ENCODE data around the gene CCL25. TPM values are rescaled to one million over a fixed set of nuclear protein-coding genes. Genes with fewer than 3 reads are reported as not detected.

CCL25 gene
- total RNA-seq, 1 donor from 2014 or later = 1.4 TPM

- DNase-seq (ENCODE audit: extremely low spot score, unreplicated experiment) = no peak
- Mint-ChIP-seq H3K4me1 (ENCODE audit: unreplicated experiment) (peaks cover 8% of the 10 kb centered on the region), H3K36me3 (no peaks in the 10 kb centered on the region), H3K27ac (no peak overlapping the region), H3K27me3 (peaks cover 8% of the 10 kb centered on the region), H3K4me3 (no peak overlapping the region), H3K9me3 (no peaks in the 10 kb centered on the region)
- TF ChIP-seq, protein P1, sequence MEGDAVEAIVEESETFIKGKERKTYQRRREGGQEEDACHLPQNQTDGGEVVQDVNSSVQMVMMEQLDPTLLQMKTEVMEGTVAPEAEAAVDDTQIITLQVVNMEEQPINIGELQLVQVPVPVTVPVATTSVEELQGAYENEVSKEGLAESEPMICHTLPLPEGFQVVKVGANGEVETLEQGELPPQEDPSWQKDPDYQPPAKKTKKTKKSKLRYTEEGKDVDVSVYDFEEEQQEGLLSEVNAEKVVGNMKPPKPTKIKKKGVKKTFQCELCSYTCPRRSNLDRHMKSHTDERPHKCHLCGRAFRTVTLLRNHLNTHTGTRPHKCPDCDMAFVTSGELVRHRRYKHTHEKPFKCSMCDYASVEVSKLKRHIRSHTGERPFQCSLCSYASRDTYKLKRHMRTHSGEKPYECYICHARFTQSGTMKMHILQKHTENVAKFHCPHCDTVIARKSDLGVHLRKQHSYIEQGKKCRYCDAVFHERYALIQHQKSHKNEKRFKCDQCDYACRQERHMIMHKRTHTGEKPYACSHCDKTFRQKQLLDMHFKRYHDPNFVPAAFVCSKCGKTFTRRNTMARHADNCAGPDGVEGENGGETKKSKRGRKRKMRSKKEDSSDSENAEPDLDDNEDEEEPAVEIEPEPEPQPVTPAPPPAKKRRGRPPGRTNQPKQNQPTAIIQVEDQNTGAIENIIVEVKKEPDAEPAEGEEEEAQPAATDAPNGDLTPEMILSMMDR (conservative IDR thresholded peaks at IDR 0.05) = no peak
These were observed 13.7 kb upstream of the CCL25 start for GRCh38 chr19:8038815-8039214.

DNA sequence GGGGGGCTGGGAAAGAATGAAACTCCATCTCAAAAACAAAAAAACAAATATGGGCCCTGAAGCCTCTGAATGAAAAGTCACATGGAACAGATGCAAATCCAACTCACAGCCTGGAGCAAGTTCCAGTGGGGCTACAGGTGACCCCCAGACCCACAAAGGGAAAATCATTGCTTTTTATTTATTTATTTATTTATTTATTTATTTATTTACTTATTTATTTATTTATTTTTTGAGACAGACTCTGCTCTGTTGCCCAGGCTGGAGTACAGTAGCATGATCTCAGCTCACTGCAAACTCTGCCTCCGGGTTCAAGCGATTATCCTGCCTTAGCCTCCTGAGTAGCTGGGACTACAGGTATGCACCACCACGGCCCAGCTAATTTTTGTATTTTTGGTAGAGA is 13.3 kb upstream of the CCL25 start:
- TF ChIP-seq, protein P1 (conservative IDR thresholded peaks at IDR 0.05) = no peak
- H3K27me3 Mint-ChIP-seq = peaks cover 8% of the 10 kb centered on the region
- no peak for DNase-seq (ENCODE audit: extremely low spot score, unreplicated experiment)
- H3K27ac Mint-ChIP-seq = no peak overlapping the region
- H3K9me3 Mint-ChIP-seq = no peaks in the 10 kb centered on the region
- H3K36me3 Mint-ChIP-seq = no peaks in the 10 kb centered on the region
- H3K4me3 Mint-ChIP-seq = no peak overlapping the region
- H3K4me1 Mint-ChIP-seq (ENCODE audit: unreplicated experiment) = peaks cover 8% of the 10 kb centered on the region

GRCh38 chr19:8041531-8041931 is 11.0 kb upstream of the CCL25 start:
- no peak for DNase-seq (ENCODE audit: extremely low spot score, unreplicated experiment)
- Mint-ChIP-seq H3K36me3 (no peaks in the 10 kb centered on the region), H3K9me3 (no peaks in the 10 kb centered on the region), H3K27me3 (peaks cover 8% of the 10 kb centered on the region), H3K4me3 (no peak overlapping the region), H3K27ac (no peak overlapping the region), H3K4me1 (ENCODE audit: unreplicated experiment) (peaks cover 1% of the 10 kb centered on the region)
- TF ChIP-seq, protein P1 (conservative IDR thresholded peaks at IDR 0.05) = no peak

DNA sequence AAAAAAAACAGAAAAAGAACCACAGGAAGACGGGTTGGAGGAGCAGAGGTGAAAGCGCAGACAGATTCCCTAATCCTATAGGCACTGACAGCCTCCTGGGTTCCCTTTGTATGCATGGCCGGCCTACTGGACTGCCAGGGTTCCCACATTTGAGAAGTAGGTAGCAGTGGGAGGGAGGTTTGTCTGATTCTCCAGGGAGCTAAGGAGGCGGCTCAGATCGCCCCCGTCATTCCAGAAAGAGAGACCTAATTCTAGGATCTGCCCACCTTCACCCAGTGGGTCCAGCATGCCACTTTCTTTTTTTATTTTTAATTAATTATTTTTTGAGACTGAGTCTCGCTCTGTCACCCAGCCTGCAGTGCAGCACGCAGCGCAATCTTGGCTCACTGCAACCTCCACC is 9.7 kb upstream of the CCL25 start:
- Mint-ChIP-seq H3K4me3 (no peak overlapping the region), H3K27ac (no peak overlapping the region), H3K36me3 (no peaks in the 10 kb centered on the region), H3K27me3 (peaks cover 7% of the 10 kb centered on the region), H3K9me3 (no peaks in the 10 kb centered on the region), H3K4me1 (ENCODE audit: unreplicated experiment) (peaks cover 4% of the 10 kb centered on the region)
- TF ChIP-seq, protein P1 (conservative IDR thresholded peaks at IDR 0.05) = no peak
- DNase-seq (ENCODE audit: extremely low spot score, unreplicated experiment) = no peak

- Mint-ChIP-seq H3K27me3 (peaks cover 7% of the 10 kb centered on the region), H3K9me3 (no peaks in the 10 kb centered on the region), H3K4me1 (ENCODE audit: unreplicated experiment) (peaks cover 4% of the 10 kb centered on the region), H3K27ac (no peak overlapping the region), H3K4me3 (no peak overlapping the region), H3K36me3 (no peaks in the 10 kb centered on the region)
- no peak for DNase-seq (ENCODE audit: extremely low spot score, unreplicated experiment)
- TF ChIP-seq, protein P1 (conservative IDR thresholded peaks at IDR 0.05) = no peak
These were observed 8.5 kb upstream of the CCL25 start for GRCh38 chr19:8044018-8044417.

Data from type B pancreatic cell (in vitro differentiated cells).